Fibroblast of the conjunctiva (primary cell): ENCODE results near the gene SLC6A3.

ENCODE experiments used
- DNase-seq: peaks from one replicate; pipeline ENCODE4 v3.0.0-alpha.2; 2010; ENCODE audit warnings: low read depth

Gene SLC6A3

GRCh38 chr5:1445313-1445688 lies at the start of gene SLC6A3:
Gene SLC6A3, minus strand, starts transcription at chr5:1445440. Its CDS starts 2,243 bp downstream, at chr5:1443197.
- no peak for DNase-seq

DNA sequence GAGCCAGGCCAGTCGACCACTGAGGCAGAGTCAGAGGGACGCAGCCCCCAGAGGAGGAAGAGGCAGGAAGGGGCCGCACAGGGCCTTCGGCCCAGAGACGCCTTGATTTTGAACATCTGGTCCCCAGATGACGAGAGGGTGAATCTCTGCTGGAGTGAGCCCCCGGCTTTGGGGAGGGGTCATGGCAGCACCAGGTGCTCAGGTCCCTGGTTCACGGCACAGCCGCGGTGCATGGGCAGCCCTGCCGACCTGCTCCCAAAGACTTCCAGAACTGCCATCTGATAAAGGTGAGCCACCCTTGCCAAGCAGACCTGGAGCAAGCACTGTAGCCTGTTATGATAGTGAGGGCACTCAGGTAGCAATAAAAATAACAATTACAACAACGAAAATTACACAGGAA lies 48.7 kb upstream of the SLC6A3 start:
- DNase-seq = no peak

DNA sequence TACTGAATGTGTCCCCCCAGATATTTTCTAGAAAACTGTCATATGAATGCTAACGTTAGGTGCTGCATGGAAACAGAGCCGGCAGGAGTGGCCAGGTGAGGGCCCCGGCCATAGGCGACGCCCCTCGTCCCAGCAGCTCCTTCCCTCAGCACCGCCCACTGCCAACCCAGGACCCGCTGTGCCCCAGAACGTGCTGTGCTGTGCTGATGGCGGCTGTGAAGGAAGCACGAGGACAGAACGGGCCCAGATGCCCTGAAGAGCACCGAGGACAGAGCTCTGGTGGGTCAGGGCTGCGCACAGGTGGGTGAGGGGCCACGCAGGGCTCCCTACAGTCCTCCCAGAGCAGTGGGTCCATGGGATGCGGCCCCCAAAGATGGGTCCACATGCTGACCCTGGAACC lies 48.2 kb upstream of the SLC6A3 start:
- no peak for DNase-seq

DNA sequence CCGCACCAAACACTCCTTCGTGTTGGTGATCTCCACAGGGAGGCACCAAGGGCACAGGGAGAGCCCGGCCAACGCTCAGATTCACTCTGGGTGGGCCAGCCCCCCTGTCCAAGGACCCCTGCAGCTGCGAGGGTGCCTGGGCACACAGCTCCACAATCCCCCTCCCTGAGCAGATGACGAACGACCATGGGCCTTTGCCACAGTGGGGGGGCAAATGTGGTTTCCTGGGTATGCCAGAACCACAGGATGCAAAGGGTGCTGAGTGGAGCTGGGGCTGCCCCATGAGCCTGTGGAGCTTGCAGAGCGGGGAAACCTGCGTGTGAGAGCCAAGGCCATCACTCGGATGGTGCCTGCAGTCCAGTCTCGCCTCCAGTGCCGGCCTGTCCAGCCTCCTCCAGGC lies 47.5 kb upstream of the SLC6A3 start:
- DNase-seq = no peak

GRCh38 chr5:1490376-1490775 lies 45.1 kb upstream of the SLC6A3 start:
- DNase-seq = no peak

GRCh38 chr5:1489754-1490153 lies 44.5 kb upstream of the SLC6A3 start:
- DNase-seq = no peak

GRCh38 chr5:1488882-1489680 lies 43.8 kb upstream of the SLC6A3 start:
- DNase-seq = peak; percentile 55

- DNase-seq = no peak
These were observed 42.0 kb upstream of the SLC6A3 start for GRCh38 chr5:1487079-1487764.

- DNase-seq = no peak
These were observed 41.0 kb upstream of the SLC6A3 start for GRCh38 chr5:1486271-1486670.

DNA sequence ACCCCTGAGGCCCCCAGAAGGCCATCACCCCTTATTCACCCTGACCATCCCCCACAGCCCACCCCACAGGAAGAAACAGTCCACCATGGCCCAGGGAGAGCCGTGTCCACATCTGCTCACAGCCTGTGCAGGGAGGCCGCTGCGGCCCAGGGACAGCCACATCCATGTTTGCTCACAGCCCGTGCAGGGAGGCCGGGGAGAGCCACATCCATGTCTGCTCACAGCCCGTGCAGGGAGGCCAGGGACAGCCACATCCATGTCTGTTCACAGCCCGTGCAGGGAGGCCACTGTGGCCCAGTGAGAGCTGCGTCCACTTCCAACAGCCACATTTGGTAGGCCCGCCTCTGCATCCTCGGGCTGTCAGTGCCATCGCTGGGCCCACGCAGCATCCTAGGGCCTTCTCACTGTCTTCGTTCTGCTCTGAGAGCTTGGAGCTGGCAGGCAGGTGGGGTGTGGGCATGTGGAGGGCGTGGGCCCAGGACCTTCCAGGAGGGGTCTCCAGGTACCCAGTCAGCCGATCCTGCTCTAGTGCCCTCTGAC lies 40.4 kb upstream of the SLC6A3 start:
- no peak for DNase-seq

GRCh38 chr5:1484730-1485578 lies 39.7 kb upstream of the SLC6A3 start:
- DNase-seq = no peak

- DNase-seq = no peak
These were observed 38.9 kb upstream of the SLC6A3 start for GRCh38 chr5:1483856-1484729.

- no peak for DNase-seq
These were observed 37.8 kb upstream of the SLC6A3 start for GRCh38 chr5:1483064-1483463.

DNA sequence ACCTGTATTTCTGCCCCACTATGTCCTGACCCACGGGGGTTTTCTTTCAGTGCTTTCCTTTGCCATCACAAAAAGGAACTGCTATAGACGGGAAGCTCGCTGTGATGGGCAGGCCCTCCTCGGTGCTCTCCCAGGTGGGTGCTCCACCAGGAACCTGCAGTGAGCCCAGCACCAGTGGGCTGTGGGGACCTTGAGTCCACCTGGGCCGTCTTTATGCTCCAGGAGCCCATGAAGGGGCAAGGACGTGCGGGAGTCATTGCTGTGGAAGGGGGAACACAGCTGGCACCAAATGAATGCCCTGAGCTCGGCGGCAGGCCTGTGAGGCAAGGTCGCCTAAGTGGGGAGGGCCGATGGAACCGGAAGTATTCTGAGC lies 36.7 kb upstream of the SLC6A3 start:
- DNase-seq = no peak

- DNase-seq = no peak
These were observed 36.2 kb upstream of the SLC6A3 start for GRCh38 chr5:1481266-1481958.

DNA sequence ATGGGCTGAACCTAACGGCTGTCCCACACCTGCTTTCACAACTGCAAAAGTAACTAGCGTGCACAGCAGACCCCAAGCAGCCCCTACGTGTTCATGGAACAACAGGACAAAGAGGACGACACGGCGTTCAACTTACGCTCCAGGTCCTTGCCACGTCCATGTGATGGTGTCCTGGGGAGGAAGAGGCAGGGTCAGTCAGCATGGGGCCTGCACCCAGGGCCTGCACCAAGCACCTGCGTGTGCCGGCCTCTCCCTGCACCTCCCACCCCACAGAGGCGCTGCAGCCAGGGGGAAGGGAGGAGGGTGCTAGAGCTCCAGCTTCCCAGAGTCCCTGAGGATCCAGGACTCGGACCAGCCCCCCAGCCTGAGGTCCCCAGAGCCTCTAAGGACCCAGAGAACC lies 35.6 kb upstream of the SLC6A3 start:
- no peak for DNase-seq

DNA sequence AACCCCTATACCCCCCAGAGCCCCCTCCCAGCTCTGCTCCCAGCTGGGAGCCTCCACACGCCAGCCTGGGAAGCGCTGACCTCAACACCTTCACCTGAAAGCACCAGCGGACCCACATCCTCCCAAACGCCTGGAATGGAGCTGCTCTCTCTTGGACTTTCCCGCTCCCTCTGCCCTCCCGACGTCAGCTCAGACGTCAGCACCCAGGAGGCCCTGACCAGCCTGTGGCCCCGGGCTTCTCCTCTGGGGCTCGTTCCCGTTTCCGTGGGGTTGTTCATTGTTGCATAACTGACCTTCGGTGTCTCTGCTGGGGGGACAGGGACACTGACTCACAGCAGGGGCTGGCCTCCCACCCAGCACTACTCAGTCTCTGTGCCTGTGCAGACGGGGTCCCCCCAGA lies 35.0 kb upstream of the SLC6A3 start:
- DNase-seq = no peak

- DNase-seq = peak; percentile 32
These were observed 34.4 kb upstream of the SLC6A3 start for GRCh38 chr5:1479581-1480188.

GRCh38 chr5:1479066-1479465 lies 33.8 kb upstream of the SLC6A3 start:
- no peak for DNase-seq

DNA sequence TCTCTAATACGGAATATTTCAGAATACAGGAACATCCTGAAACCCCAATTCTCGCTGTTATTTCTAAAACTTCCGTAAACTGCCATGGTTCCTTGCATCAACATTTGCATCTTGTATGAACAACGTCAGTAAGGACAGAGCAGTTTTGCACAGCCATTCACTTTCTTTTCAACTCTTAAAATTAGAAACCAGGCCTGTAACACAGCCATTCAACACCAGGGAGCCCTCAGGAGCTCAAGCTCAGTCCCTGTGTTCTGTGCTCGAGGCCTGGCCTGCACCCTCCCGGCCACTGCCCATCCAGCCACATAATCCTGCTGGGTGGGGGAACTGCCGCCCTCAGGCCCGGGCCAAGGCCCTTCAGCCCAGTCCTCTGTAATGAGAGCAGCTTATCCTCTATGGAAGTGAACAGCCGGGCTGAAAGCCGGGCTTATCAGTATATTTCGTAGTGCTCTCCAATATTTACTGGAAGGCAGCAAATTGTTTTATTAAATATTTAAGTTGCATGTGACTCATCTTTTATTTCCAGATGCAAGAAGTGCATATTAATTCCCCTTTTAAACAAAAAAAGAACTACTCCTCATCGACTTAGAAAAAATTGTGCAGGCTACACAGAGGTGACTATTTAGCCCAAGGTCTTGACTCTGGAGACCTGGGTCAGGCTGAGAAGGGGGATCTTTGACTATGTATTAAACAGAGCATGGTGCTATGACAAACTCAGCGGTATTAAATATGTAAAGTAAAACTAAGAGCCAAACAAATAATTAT lies 33.2 kb upstream of the SLC6A3 start:
- no peak for DNase-seq
